ENCODE measurements around the gene C21orf91.

C21orf91 gene

DNA sequence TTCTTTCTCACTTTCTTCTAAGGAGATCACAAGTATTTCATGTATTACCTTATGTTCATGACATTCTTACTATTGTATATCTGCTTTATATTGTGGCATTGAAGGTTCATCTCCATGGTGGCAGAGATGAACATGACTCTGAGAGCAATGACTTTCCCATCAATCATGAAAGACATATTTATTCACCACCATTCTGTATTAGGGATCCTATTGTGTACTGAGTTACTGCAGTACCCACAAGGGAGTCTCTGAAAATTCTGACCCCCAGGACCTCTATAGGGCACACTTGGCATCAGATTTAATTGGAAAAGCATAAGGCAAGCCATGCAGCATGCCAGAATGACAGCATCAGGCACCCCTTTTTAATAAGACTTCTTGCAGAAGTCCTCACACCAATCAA lies 21.9 kb upstream of the C21orf91 start:
- no peak for TF ChIP-seq ZFX (IDR thresholded peaks at IDR 0.05; ENCODE audit: borderline replicate concordance)
- TF ChIP-seq, protein P1, sequence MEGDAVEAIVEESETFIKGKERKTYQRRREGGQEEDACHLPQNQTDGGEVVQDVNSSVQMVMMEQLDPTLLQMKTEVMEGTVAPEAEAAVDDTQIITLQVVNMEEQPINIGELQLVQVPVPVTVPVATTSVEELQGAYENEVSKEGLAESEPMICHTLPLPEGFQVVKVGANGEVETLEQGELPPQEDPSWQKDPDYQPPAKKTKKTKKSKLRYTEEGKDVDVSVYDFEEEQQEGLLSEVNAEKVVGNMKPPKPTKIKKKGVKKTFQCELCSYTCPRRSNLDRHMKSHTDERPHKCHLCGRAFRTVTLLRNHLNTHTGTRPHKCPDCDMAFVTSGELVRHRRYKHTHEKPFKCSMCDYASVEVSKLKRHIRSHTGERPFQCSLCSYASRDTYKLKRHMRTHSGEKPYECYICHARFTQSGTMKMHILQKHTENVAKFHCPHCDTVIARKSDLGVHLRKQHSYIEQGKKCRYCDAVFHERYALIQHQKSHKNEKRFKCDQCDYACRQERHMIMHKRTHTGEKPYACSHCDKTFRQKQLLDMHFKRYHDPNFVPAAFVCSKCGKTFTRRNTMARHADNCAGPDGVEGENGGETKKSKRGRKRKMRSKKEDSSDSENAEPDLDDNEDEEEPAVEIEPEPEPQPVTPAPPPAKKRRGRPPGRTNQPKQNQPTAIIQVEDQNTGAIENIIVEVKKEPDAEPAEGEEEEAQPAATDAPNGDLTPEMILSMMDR (IDR thresholded peaks at IDR 0.05): no peak
- no peak overlapping the region for H3K27ac ChIP-seq

DNA sequence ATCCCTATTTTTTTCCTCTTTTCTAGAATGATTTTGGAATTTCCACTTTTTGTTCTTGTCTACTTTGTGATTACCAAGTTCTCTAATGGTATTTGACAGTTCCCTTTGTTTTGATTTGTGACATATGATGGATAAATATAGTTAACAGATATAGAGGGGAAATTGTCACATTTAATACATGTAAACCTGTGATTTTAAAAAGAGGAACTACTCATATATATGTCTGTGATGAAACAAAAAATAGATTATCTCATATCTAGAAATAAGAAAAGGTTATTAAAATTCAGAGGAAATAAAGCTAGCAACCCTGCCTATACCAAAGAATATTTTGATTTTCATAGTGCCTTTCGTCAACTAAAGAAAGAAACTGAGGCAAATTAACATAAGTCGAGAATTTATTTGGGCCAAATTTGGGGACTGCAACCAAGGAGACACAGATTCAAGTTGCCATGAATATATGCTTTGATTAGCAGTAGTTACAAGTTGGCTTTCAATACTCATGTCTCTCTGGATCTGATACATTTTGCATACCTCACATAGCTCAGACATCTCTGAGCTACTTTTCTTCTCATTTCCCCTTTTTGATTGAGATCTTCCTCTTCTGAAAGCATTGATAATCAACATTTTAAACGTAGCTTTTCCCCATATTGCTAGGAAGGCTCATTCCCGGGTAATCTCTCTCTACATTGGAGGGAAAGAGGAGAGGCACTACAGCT lies 15.6 kb upstream of the C21orf91 start:
- H3K27ac ChIP-seq: no peak overlapping the region
- TF ChIP-seq ZFX (IDR thresholded peaks at IDR 0.05; ENCODE audit: borderline replicate concordance): no peak
- TF ChIP-seq, protein P1 (IDR thresholded peaks at IDR 0.05): no peak

DNA sequence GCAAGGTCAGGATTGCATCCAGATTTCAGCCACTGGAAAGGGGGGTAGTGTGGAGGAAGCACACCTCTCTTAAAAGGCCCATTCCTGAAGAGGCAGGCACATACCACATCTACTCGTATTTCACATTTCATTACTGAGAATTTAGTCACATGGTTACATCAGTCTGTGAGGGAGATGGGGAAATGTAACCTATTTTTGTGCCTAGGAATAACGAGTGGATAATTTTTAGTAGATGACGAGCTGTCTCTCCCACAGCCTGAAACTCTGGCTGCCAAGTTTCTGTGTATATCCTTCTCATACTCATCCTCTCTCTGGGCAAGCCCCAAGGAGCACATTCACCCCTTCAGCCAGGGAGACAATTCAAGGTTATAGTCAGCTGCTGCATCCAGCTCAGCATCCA lies 10.3 kb upstream of the C21orf91 start:
- TF ChIP-seq, protein P1 (IDR thresholded peaks at IDR 0.05): no peak
- TF ChIP-seq ZFX (IDR thresholded peaks at IDR 0.05; ENCODE audit: borderline replicate concordance): no peak
- no peak overlapping the region for H3K27ac ChIP-seq

DNA sequence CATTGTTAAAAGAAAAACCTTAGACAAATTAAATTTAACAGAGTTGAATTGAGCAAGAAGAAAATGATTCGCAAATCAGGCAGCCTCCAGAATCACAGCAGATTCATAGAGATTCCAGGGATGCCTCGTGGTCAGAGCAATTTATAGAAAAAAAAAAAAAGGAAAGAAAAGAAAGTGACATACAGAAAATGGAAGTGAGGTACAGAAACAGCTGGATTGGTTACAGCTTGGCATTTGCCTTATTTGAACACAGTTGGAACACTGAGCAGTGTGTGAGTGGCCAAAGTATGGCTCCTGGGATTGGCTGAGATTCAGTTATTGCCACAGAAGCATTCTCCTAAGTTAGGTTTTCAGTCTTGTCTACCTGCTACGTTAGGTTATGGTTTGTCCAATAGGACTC lies 9.1 kb upstream of the C21orf91 start:
- no peak overlapping the region for H3K27ac ChIP-seq
- TF ChIP-seq ZFX (IDR thresholded peaks at IDR 0.05; ENCODE audit: borderline replicate concordance): no peak
- TF ChIP-seq, protein P1 (IDR thresholded peaks at IDR 0.05): no peak

DNA sequence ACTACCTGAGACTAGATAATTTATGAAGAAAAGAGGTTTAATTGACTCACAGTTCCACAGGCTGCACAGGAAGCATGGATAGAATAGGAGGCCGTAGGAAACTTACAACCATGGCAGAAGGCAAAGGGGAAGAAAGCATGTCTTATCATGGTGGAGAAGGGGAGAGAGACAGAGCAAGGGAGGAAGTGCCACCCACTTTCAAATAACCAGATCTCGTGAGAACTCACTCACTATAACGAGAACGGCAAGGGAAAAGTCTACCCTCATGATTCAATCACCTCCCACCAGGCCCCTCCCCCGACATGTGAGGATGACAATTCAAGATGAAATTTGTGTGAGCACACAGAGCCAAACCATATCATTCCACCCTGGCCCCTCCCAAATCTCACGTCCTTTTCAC lies 4.7 kb upstream of the C21orf91 start:
- H3K27ac ChIP-seq: no peak overlapping the region
- TF ChIP-seq, protein P1 (IDR thresholded peaks at IDR 0.05): no peak
- no peak for TF ChIP-seq ZFX (IDR thresholded peaks at IDR 0.05; ENCODE audit: borderline replicate concordance)

DNA sequence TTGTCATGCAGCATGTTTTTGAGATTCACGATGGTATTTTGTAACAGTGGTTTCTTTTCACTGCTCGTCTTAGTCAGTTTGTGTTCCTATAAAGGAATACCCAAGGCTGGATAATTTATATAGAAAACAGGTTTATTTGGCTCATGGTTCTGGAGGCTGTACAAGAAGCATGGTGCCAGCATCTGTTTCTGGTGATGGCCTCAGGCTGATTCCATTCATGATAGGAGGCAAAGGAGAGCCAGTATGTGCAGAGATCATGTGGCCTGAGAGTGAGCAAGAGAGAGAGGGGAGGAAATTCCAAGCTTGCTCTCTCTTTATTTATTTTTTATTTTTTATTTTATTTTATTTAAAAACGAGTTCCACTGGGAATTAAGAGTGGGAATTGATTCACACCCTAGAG lies 2.0 kb upstream of the C21orf91 start:
- H3K27ac ChIP-seq: no peak overlapping the region
- TF ChIP-seq ZFX (IDR thresholded peaks at IDR 0.05; ENCODE audit: borderline replicate concordance): no peak
- TF ChIP-seq, protein P1 (IDR thresholded peaks at IDR 0.05): no peak

DNA sequence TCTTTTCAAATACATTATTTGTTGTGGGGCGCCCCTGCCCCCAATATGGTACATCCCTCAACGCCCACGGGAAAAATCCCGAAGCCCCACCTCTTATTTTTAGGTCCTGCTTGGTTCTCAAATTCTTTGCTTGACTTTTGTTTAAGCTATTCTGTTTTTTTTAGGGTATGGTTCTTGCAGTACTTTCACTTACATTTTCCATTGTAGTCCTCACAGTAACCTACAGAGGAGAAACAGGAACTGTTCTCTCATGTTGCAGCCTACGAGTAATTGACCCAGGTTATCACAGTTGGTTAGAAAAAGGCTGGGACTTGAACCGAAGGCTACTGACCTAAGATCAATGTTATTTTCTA lies 697 bp upstream of the C21orf91 start:
- TF ChIP-seq, protein P1 (IDR thresholded peaks at IDR 0.05): no peak
- no peak for TF ChIP-seq ZFX (IDR thresholded peaks at IDR 0.05; ENCODE audit: borderline replicate concordance)
- peak overlapping the region; percentile 75 for H3K27ac ChIP-seq

Data from 22Rv1 (cell line).